ENCODE results near the gene FASN.
"Not testable (repeated sequence)": the region's sequence is repeated elsewhere in the genome, so short reads cannot be mapped to it uniquely, and the experiment has no call there.

GRCh38 chr17:82038796-82039409, 59.1 kb downstream of the FASN start:
- not testable (repeated sequence) for TF ChIP-seq EZH2 (IDR thresholded peaks at IDR 0.05; ENCODE audit: insufficient read depth, poor library complexity, severe bottlenecking); EZH2phosphoT487 (IDR thresholded peaks at IDR 0.05; ENCODE audit: insufficient read depth, low read depth)

Data from GM23248 (cell line).